Endothelial cell of umbilical vein (primary cell): ENCODE results near the gene SLC15A5. TPM values are rescaled to one million over a fixed set of nuclear protein-coding genes. Genes with fewer than 3 reads are reported as not detected.

ENCODE experiments used
- BruUV-seq: library from RNA; stranded (reverse); fragments of 400-500 nt; replicated peaks from 2 replicates; lab custom pipeline; 2021; lab: Mats Ljungman, UMichigan
- CTCF ChIA-PET: fragments of 300-600, 350-600 bp; sonication (Branson Sonifier 250); formaldehyde crosslinking; loops from one replicate; lab custom pipeline; 2021; ENCODE audit warnings: antibody characterized with exemption, inconsistent platforms; lab: Charles Lee
- POLR2A ChIA-PET: fragments of 300-600, 350-600 bp; sonication (Branson Sonifier 250); formaldehyde crosslinking; loops from one replicate; lab custom pipeline; 2021; ENCODE audit warnings: antibody characterized with exemption, inconsistent platforms; lab: Charles Lee
- DNase-seq: peaks from one replicate; pipeline ENCODE4 v3.0.0-alpha.2; 2011; ENCODE audit warnings: low read depth, low spot score
- FAIRE-seq: peaks from 2 replicates; lab custom pipeline; 2011; peaks lifted over from hg19 to GRCh38; lab: Jason Lieb, UNC
- H2AFZ ChIP-seq: 2 replicates; pipeline ENCODE4 v1.6.0; 2012; ENCODE audit warnings: low read depth, low read length, control low read depth, inconsistent platforms
- H3K27ac ChIP-seq: 2 replicates; pipeline ENCODE4 v1.5.1; 2011; ENCODE audit warnings: low read depth, mild to moderate bottlenecking, control low read depth, low read length, moderate library complexity; ENCODE audit not compliant: insufficient read depth
- H3K27me3 ChIP-seq, 2 experiments: 2 replicates each; pipeline versions ENCODE4 v1.6.0 to v1.6.1; 2011; ENCODE audit warnings: low read length in 2 of 2, mixed read lengths in 1 of 2; ENCODE audit not compliant: control insufficient read depth in 2 of 2, insufficient read depth in 2 of 2
- H3K36me3 ChIP-seq, 2 experiments: 2 replicates in 1 of 2; 3 replicates in 1 of 2; pipeline ENCODE4 v1.5.1; 2011; ENCODE audit warnings: low read length in 2 of 2, mild to moderate bottlenecking in 1 of 2, moderate library complexity in 1 of 2; ENCODE audit not compliant: control insufficient read depth in 2 of 2, insufficient read depth in 2 of 2; ENCODE audit errors: extremely low read depth in 1 of 2
- H3K4me1 ChIP-seq: 3 replicates; pipeline ENCODE4 v1.5.1; 2011; ENCODE audit warnings: mild to moderate bottlenecking, low read length; ENCODE audit not compliant: control insufficient read depth, insufficient read depth; ENCODE audit errors: extremely low read depth
- H3K4me2 ChIP-seq: 2 replicates; pipeline ENCODE4 v1.6.1; 2011; ENCODE audit warnings: low read length, control low read depth, mixed read lengths; ENCODE audit not compliant: insufficient read depth
- H3K4me3 ChIP-seq, 3 experiments: fragments of 200-600 bp in 1 of 3; sonication (generic), shearing (Covaris generic) in 1 of 3; replicated peaks in 1 of 3; 2 replicates each; pipeline ENCODE4 v1.5.1; 2011 to 2016; ENCODE audit warnings: control low read depth in 3 of 3, low read length in 3 of 3, mild to moderate bottlenecking in 2 of 3, inconsistent platforms in 1 of 3, low read depth in 1 of 3, moderate library complexity in 1 of 3; ENCODE audit not compliant: insufficient read depth in 1 of 3
- H3K79me2 ChIP-seq: 2 replicates; pipeline ENCODE4 v1.6.0; 2012; ENCODE audit warnings: low read length, inconsistent platforms; ENCODE audit not compliant: control insufficient read depth, insufficient read depth
- H3K9ac ChIP-seq: replicated peaks from 2 replicates; pipeline ENCODE3; 2011; ENCODE audit warnings: low read length, control low read depth; ENCODE audit not compliant: insufficient read depth; ENCODE audit errors: extremely low read depth
- H3K9me1 ChIP-seq: replicated peaks from 3 replicates; pipeline ENCODE4 v1.6.0; 2011; ENCODE audit warnings: mild to moderate bottlenecking, low read length; ENCODE audit not compliant: control insufficient read depth, insufficient read depth; ENCODE audit errors: extremely low read depth
- H3K9me3 ChIP-seq: replicated peaks from 2 replicates; pipeline ENCODE4 v1.5.1; 2012; ENCODE audit warnings: low read length, inconsistent platforms; ENCODE audit not compliant: control insufficient read depth, insufficient read depth
- H4K20me1 ChIP-seq: replicated peaks from 2 replicates; pipeline ENCODE3; 2011; ENCODE audit warnings: mild to moderate bottlenecking, low read length; ENCODE audit not compliant: control insufficient read depth, insufficient read depth; ENCODE audit errors: extremely low read depth
- EZH2 ChIP-seq: IDR thresholded peaks from 2 replicates; pipeline ENCODE4 v1.6.1; 2012; ENCODE audit warnings: borderline replicate concordance, low read depth, mild to moderate bottlenecking, moderate library complexity, low read length, inconsistent platforms; ENCODE audit not compliant: severe bottlenecking
- FOS ChIP-seq: IDR thresholded peaks from 2 replicates; pipeline ENCODE4 v1.6.1; 2011; ENCODE audit warnings: mild to moderate bottlenecking, low read length, moderate library complexity, borderline replicate concordance; ENCODE audit not compliant: insufficient read depth
- GATA2 ChIP-seq: IDR thresholded peaks from 2 replicates; pipeline ENCODE4 v1.7.0; 2011; ENCODE audit warnings: low read depth, mild to moderate bottlenecking, moderate library complexity, mixed read lengths, low read length; ENCODE audit not compliant: insufficient read length, insufficient read depth
- JUN ChIP-seq: IDR thresholded peaks from 2 replicates; pipeline ENCODE4 v1.6.1; 2011; ENCODE audit warnings: borderline replicate concordance, low read depth; ENCODE audit not compliant: insufficient read length, insufficient read depth
- MAX ChIP-seq: IDR thresholded peaks from 2 replicates; pipeline ENCODE4 v1.6.1; 2011; ENCODE audit not compliant: insufficient read depth, insufficient read length
- MYC ChIP-seq: IDR thresholded peaks from one replicate; pipeline ENCODE4 v1.6.1; 2011; ENCODE audit warnings: mild to moderate bottlenecking, low read depth, low read length
- POLR2A ChIP-seq: IDR thresholded peaks from 2 replicates; pipeline ENCODE4 v1.6.1; 2012; ENCODE audit warnings: low read depth, mild to moderate bottlenecking, control low read depth, low read length
- POLR2AphosphoS5 ChIP-seq: IDR thresholded peaks from 2 replicates; pipeline ENCODE4 v1.6.1; 2012; ENCODE audit warnings: low read depth, mild to moderate bottlenecking, control low read depth, low read length, moderate library complexity; ENCODE audit not compliant: insufficient read depth
- dilution Hi-C: fragments of 300-500 bp; cut with MboI; formaldehyde crosslinking; loops from one replicate; pipeline ENCODE4 v1.15.0; 2019; ENCODE audit warnings: low sequenced_read_pairs; ENCODE audit not compliant: extremely low pct_ligation_motif_present
- intact Hi-C: fragments of 100-400 bp; cut with micrococcal nuclease; formaldehyde crosslinking; loops from one replicate; pipeline ENCODE4 v1.10.0; 2022
- polyA plus RNA-seq, 4 experiments: library from polyadenylated mRNA; depleted of rRNA in 3 of 4; stranded (reverse) in 3 of 4; unstranded in 1 of 4; fragments of >200 nt; gene quantifications; 2 replicates each; pipeline versions ENCODE4 v1.2.1 to v1.2.3, GENCODE V29; 2011 to 2012; ENCODE audit warnings: missing spikeins in 1 of 4
- total RNA-seq: library from RNA; stranded (reverse); gene quantifications from 2 replicates; pipeline ENCODE4 v1.2.3, GENCODE V29; 2021
- TF ChIP-seq, protein P1 (sequence below), 2 donors: IDR thresholded peaks; 1 replicate in 1 of 2; 2 replicates in 1 of 2; pipeline ENCODE4 v1.5.1; 2011; ENCODE audit warnings: low read length in 2 of 2, mild to moderate bottlenecking in 2 of 2, moderate library complexity in 2 of 2, control low read depth in 1 of 2, inconsistent platforms in 1 of 2, low read depth in 1 of 2; ENCODE audit not compliant: insufficient read depth in 1 of 2; ENCODE audit errors: extremely low read depth in 1 of 2

SLC15A5 gene
- total and polyA plus RNA-seq, 2 donors (not counting 3 experiments of a cell fraction or from before 2014, with no cell fraction given), result not detected

- H3K4me3 ChIP-seq, result no peak overlapping the region
- DNase-seq (no peak), FAIRE-seq (no peak)
- no peaks in the 10 kb centered on the region for H3K79me2 ChIP-seq
- intact Hi-C loops, result no loop called here
- no peaks in the 10 kb centered on the region for H4K20me1 ChIP-seq
- no peak overlapping the region for H3K4me2 ChIP-seq
- no peak for TF ChIP-seq POLR2AphosphoS5
- TF ChIP-seq FOS, result no peak
- TF ChIP-seq, protein P1, sequence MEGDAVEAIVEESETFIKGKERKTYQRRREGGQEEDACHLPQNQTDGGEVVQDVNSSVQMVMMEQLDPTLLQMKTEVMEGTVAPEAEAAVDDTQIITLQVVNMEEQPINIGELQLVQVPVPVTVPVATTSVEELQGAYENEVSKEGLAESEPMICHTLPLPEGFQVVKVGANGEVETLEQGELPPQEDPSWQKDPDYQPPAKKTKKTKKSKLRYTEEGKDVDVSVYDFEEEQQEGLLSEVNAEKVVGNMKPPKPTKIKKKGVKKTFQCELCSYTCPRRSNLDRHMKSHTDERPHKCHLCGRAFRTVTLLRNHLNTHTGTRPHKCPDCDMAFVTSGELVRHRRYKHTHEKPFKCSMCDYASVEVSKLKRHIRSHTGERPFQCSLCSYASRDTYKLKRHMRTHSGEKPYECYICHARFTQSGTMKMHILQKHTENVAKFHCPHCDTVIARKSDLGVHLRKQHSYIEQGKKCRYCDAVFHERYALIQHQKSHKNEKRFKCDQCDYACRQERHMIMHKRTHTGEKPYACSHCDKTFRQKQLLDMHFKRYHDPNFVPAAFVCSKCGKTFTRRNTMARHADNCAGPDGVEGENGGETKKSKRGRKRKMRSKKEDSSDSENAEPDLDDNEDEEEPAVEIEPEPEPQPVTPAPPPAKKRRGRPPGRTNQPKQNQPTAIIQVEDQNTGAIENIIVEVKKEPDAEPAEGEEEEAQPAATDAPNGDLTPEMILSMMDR (IDR thresholded peaks at IDR 0.05; ENCODE audit: extremely low read depth in 1 of 2, insufficient read depth in 1 of 2, low read depth in 1 of 2, low read length in 2 of 2), result no peak
- TF ChIP-seq GATA2, result no peak
- no peak for TF ChIP-seq EZH2
- TF ChIP-seq MAX, result no peak
- TF ChIP-seq JUN, result no peak
- TF ChIP-seq POLR2A, result no peak
- TF ChIP-seq MYC, result no peak
- ChIA-PET POLR2A (no interaction called here), CTCF (no interaction called here)
- no peak overlapping the region for H3K9ac ChIP-seq
- H3K9me1 ChIP-seq, result no peaks in the 10 kb centered on the region
- dilution Hi-C loops, result no loop called here
- no peaks in the 10 kb centered on the region for H3K4me1 ChIP-seq
- BruUV-seq, result no TSS peak
- no peak overlapping the region for H2AFZ ChIP-seq
- H3K36me3 ChIP-seq, result no peaks in the 10 kb centered on the region
- no peak overlapping the region for H3K27ac ChIP-seq
- no peaks in the 10 kb centered on the region for H3K27me3 ChIP-seq
- H3K9me3 ChIP-seq, result no peaks in the 10 kb centered on the region
Measured at GRCh38 chr12:16183541-16183940, 93.9 kb downstream of the SLC15A5 start.
